Neural progenitor cell (in vitro differentiated cells): Measurements from ENCODE around the gene HDAC1. TPM values are rescaled to one million over a fixed set of nuclear protein-coding genes. Genes with fewer than 3 reads are reported as not detected.
A peak's percentile ranks its signal among the peaks of the same experiment; 100 is the strongest.

Experiments
- DNase-seq: peaks from one replicate; pipeline ENCODE4 v3.0.0-alpha.2; 2016; ENCODE audit warnings: low spot score
- H2AFZ ChIP-seq: fragments of 200-600 bp; sonication (generic); replicated peaks from 2 replicates; pipeline ENCODE4 v1.6.1; 2016; ENCODE audit warnings: antibody characterized with exemption
- H3F3A ChIP-seq: fragments of 200-600 bp; sonication (generic); 2 replicates; pipeline ENCODE4 v1.6.1; 2016; ENCODE audit warnings: antibody characterized with exemption, low read depth
- H3K27ac ChIP-seq: fragments of 200-600 bp; sonication (generic); 2 replicates; pipeline ENCODE4 v1.5.1; 2016; ENCODE audit warnings: mild to moderate bottlenecking
- H3K27me3 ChIP-seq: fragments of 200-600 bp; sonication (generic); 2 replicates; pipeline ENCODE4 v1.6.1; 2016; ENCODE audit warnings: mild to moderate bottlenecking, moderate library complexity
- H3K36me3 ChIP-seq: fragments of 200-600 bp; sonication (generic); 2 replicates; pipeline ENCODE4 v1.5.1; 2016
- H3K4me1 ChIP-seq: fragments of 200-600 bp; sonication (generic); 2 replicates; pipeline ENCODE4 v1.6.1; 2016; ENCODE audit warnings: mixed run types
- H3K4me2 ChIP-seq: fragments of 200-600 bp; sonication (generic); 2 replicates; pipeline ENCODE4 v1.6.1; 2016
- H3K4me3 ChIP-seq: fragments of 200-600 bp; sonication (generic); 2 replicates; pipeline ENCODE4 v1.5.1; 2016
- H3K79me2 ChIP-seq: fragments of 200-600 bp; sonication (generic); 2 replicates; pipeline ENCODE4 v1.6.1; 2016; ENCODE audit warnings: low read depth
- H3K9ac ChIP-seq: fragments of 200-600 bp; sonication (generic); 2 replicates; pipeline ENCODE4 v1.6.1; 2016
- H3K9me3 ChIP-seq: fragments of 200-600 bp; sonication (generic); 2 replicates; pipeline ENCODE4 v1.5.1; 2016; ENCODE audit warnings: low read depth
- H4K20me1 ChIP-seq: fragments of 200-600 bp; sonication (generic); 2 replicates; pipeline ENCODE4 v1.6.1; 2016; ENCODE audit warnings: low read depth
- H3K27ac Mint-ChIP-seq: 3 replicates; pipeline ENCODE4 v1.8.0; 2021; ENCODE audit warnings: mixed read lengths
- H3K27me3 Mint-ChIP-seq: 2 replicates; pipeline ENCODE4 v1.8.0; 2022; ENCODE audit warnings: low read depth, mild to moderate bottlenecking, inconsistent platforms, moderate library complexity, mixed read lengths; ENCODE audit not compliant: insufficient read depth
- H3K36me3 Mint-ChIP-seq: 3 replicates; pipeline ENCODE4 v1.8.0; 2021; ENCODE audit warnings: mixed read lengths
- H3K4me1 Mint-ChIP-seq: 3 replicates; pipeline ENCODE4 v1.8.0; 2021; ENCODE audit warnings: mixed read lengths
- H3K4me3 Mint-ChIP-seq: 3 replicates; pipeline ENCODE4 v1.8.0; 2021; ENCODE audit warnings: mild to moderate bottlenecking, moderate library complexity, mixed read lengths
- H3K9me3 Mint-ChIP-seq: 3 replicates; pipeline ENCODE4 v1.8.0; 2020; ENCODE audit warnings: mixed read lengths
- EZH2 ChIP-seq: fragments of 200-600 bp; sonication (generic); IDR thresholded peaks from 2 replicates; pipeline ENCODE4 v1.6.1; 2017; ENCODE audit warnings: antibody characterized with exemption, mild to moderate bottlenecking, moderate library complexity
- EZH2phosphoT487 ChIP-seq: fragments of 200-600 bp; sonication (generic); IDR thresholded peaks from 2 replicates; pipeline ENCODE4 v1.6.1; 2017; ENCODE audit warnings: antibody characterized with exemption
- total RNA-seq: library from RNA; depleted of rRNA; stranded (reverse); fragments of >200 nt; gene quantifications from 2 replicates; pipeline ENCODE4 v1.2.3, GENCODE V29; 2015; ENCODE audit warnings: low replicate concordance
- TF ChIP-seq, protein P1 (sequence below): fragments of 200-600 bp; sonication (generic); IDR thresholded peaks from 2 replicates; pipeline ENCODE4 v1.5.1; 2017; ENCODE audit warnings: antibody characterized with exemption, mild to moderate bottlenecking

Gene HDAC1
- total RNA-seq, 1 donor from 2014 or later = 129 TPM

GRCh38 chr1:32337855-32338636, 46.2 kb downstream of the HDAC1 start:
- H3K9me3 Mint-ChIP-seq = no peaks in the 10 kb centered on the region
- H3K4me3 ChIP-seq = no peak overlapping the region
- peak; percentile 57 for DNase-seq
- peaks cover 36% of the 10 kb centered on the region for H3F3A ChIP-seq
- peaks cover 17% of the 10 kb centered on the region for H3K27me3 Mint-ChIP-seq
- H2AFZ ChIP-seq = no peak overlapping the region
- H3K27me3 ChIP-seq = peaks cover 7% of the 10 kb centered on the region
- H3K4me2 ChIP-seq = peak overlapping the region; percentile 42
- H3K79me2 ChIP-seq = peaks cover 30% of the 10 kb centered on the region
- peaks cover 6% of the 10 kb centered on the region for H3K36me3 ChIP-seq
- peaks cover 14% of the 10 kb centered on the region for H3K36me3 Mint-ChIP-seq
- TF ChIP-seq EZH2phosphoT487 (no peak), EZH2 (no peak)
- TF ChIP-seq, protein P1, sequence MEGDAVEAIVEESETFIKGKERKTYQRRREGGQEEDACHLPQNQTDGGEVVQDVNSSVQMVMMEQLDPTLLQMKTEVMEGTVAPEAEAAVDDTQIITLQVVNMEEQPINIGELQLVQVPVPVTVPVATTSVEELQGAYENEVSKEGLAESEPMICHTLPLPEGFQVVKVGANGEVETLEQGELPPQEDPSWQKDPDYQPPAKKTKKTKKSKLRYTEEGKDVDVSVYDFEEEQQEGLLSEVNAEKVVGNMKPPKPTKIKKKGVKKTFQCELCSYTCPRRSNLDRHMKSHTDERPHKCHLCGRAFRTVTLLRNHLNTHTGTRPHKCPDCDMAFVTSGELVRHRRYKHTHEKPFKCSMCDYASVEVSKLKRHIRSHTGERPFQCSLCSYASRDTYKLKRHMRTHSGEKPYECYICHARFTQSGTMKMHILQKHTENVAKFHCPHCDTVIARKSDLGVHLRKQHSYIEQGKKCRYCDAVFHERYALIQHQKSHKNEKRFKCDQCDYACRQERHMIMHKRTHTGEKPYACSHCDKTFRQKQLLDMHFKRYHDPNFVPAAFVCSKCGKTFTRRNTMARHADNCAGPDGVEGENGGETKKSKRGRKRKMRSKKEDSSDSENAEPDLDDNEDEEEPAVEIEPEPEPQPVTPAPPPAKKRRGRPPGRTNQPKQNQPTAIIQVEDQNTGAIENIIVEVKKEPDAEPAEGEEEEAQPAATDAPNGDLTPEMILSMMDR = no peak
- no peak overlapping the region for H3K9ac ChIP-seq
- H4K20me1 ChIP-seq = peaks cover 28% of the 10 kb centered on the region
- H3K4me1 Mint-ChIP-seq = peaks cover 34% of the 10 kb centered on the region
- H3K27ac ChIP-seq = no peak overlapping the region
- H3K27ac Mint-ChIP-seq = peak overlapping the region; percentile 61
- H3K4me1 ChIP-seq = peaks cover 36% of the 10 kb centered on the region
- H3K4me3 Mint-ChIP-seq = peak overlapping the region; percentile 66
- H3K9me3 ChIP-seq = no peaks in the 10 kb centered on the region

DNA sequence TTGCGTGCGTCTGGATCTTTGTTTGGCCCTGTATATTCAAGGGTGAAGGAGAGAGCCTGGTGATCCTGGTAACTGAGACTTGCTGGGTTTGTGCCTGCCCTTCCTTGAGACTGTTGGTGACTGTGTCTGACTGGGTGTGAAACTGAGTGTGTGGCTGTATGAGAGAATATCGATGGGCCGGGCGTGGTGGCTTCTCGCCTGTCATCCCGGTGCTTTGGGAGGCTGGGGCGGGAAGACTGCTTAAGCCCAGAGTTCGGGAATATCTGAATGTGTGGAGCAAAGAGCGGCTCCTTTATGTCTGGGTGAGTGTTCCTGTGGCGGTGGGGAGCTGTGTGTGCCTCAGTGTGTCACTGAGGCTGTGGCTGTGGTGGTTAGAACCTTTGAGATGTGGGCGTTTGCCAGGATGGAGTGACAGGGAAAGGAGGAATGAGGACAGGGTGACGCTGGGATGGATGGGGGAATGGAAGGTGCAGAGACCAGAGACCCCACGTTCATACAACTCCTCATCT, 46.8 kb downstream of the HDAC1 start:
- Mint-ChIP-seq H3K36me3 (peaks cover 11% of the 10 kb centered on the region), H3K4me1 (peaks cover 30% of the 10 kb centered on the region), H3K27me3 (peaks cover 14% of the 10 kb centered on the region), H3K9me3 (no peaks in the 10 kb centered on the region), H3K4me3 (peak overlapping the region; percentile 44), H3K27ac (peak overlapping the region; percentile 61)
- no peak overlapping the region for H3K27ac ChIP-seq
- H3K9me3 ChIP-seq = no peaks in the 10 kb centered on the region
- H3K36me3 ChIP-seq = peaks cover under 1% of the 10 kb centered on the region
- H3K27me3 ChIP-seq = peaks cover 7% of the 10 kb centered on the region
- no peak for DNase-seq
- H3K79me2 ChIP-seq = peaks cover 23% of the 10 kb centered on the region
- H3K4me1 ChIP-seq = peaks cover 34% of the 10 kb centered on the region
- no peak overlapping the region for H3K4me3 ChIP-seq
- H3F3A ChIP-seq = peaks cover 29% of the 10 kb centered on the region
- H2AFZ ChIP-seq = no peak overlapping the region
- H3K4me2 ChIP-seq = peak overlapping the region; percentile 42
- no peak overlapping the region for H3K9ac ChIP-seq
- TF ChIP-seq, protein P1 = no peak
- no peak for TF ChIP-seq EZH2
- H4K20me1 ChIP-seq = peaks cover 21% of the 10 kb centered on the region

DNA sequence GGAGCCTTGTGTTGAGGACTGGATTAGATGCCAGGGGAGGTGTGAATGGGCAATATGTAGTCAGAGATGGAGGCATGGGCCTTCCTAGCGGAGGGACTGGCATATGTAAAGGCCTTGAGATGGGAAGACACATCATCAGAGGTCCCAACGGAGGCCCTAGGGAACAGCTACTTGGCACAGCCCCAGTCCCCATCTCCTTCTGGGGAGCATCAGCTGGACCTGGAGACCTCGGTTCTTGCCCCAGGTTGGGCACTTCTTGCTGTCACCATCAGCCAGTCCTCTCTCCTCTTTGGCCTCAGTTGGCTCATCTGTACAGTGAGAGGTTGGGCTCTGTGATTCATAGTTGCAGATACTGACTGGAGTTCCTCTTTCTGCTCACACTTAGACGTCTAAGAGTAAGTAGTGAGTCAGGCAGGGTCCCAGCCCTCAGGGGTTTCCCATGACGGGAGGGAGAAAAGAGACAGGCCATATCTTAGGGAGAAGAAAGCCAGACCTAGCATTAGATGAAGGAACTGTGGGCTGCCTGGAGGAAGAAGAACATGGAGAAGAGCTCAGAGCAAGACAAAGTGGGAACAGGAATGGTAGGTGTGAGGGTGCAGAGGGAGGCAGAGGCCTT, 47.6 kb downstream of the HDAC1 start:
- H3K36me3 ChIP-seq = no peaks in the 10 kb centered on the region
- Mint-ChIP-seq H3K4me1 (peaks cover 23% of the 10 kb centered on the region), H3K36me3 (peaks cover 4% of the 10 kb centered on the region), H3K9me3 (no peaks in the 10 kb centered on the region), H3K4me3 (no peak overlapping the region), H3K27me3 (peaks cover 7% of the 10 kb centered on the region), H3K27ac (no peak overlapping the region)
- H2AFZ ChIP-seq = no peak overlapping the region
- no peak overlapping the region for H3K4me3 ChIP-seq
- H3K27me3 ChIP-seq = peaks cover 7% of the 10 kb centered on the region
- TF ChIP-seq EZH2phosphoT487 (no peak), EZH2 (no peak)
- TF ChIP-seq, protein P1 = no peak
- H3F3A ChIP-seq = peaks cover 21% of the 10 kb centered on the region
- peaks cover 13% of the 10 kb centered on the region for H4K20me1 ChIP-seq
- peaks cover 15% of the 10 kb centered on the region for H3K79me2 ChIP-seq
- H3K9me3 ChIP-seq = no peaks in the 10 kb centered on the region
- H3K9ac ChIP-seq = no peak overlapping the region
- H3K4me1 ChIP-seq = peaks cover 26% of the 10 kb centered on the region
- no peak overlapping the region for H3K4me2 ChIP-seq
- no peak overlapping the region for H3K27ac ChIP-seq
- DNase-seq = no peak
